Keratinocyte (primary cell): ENCODE results near the gene TLDC2. TPM values are rescaled to one million over a fixed set of nuclear protein-coding genes. Genes with fewer than 3 reads are reported as not detected.

Experiments used
- DNase-seq: peaks from one replicate; pipeline ENCODE4 v3.0.0-alpha.2; 2011; ENCODE audit warnings: low read depth, missing footprints, low spot score
- FAIRE-seq: peaks from 2 replicates; lab custom pipeline; 2011; peaks lifted over from hg19 to GRCh38; lab: Jason Lieb, UNC
- H2AFZ ChIP-seq: 2 replicates; pipeline ENCODE4 v1.6.0; 2012; ENCODE audit warnings: low read length, control low read depth, inconsistent platforms; ENCODE audit not compliant: control insufficient read depth
- H3K27ac ChIP-seq: 2 replicates; pipeline ENCODE4 v1.5.1; 2011; ENCODE audit warnings: low read length; ENCODE audit not compliant: control insufficient read depth, insufficient read depth
- H3K27me3 ChIP-seq: 3 replicates; pipeline ENCODE4 v1.6.0; 2011; ENCODE audit warnings: low read length; ENCODE audit not compliant: control insufficient read depth, insufficient read depth; ENCODE audit errors: extremely low read depth
- H3K36me3 ChIP-seq, 2 experiments: 2 replicates in 1 of 2; 3 replicates in 1 of 2; pipeline ENCODE4 v1.5.1; 2011; ENCODE audit warnings: low read length in 2 of 2, mild to moderate bottlenecking in 1 of 2; ENCODE audit not compliant: control insufficient read depth in 2 of 2, insufficient read depth in 2 of 2; ENCODE audit errors: extremely low read depth in 1 of 2
- H3K4me1 ChIP-seq: 3 replicates; pipeline ENCODE4 v1.5.1; 2011; ENCODE audit warnings: low read length; ENCODE audit not compliant: control insufficient read depth, insufficient read depth; ENCODE audit errors: extremely low read depth
- H3K4me2 ChIP-seq: 3 replicates; pipeline ENCODE4 v1.6.0; 2011; ENCODE audit warnings: low read depth, low read length; ENCODE audit not compliant: control insufficient read depth, insufficient read depth; ENCODE audit errors: extremely low read depth
- H3K4me3 ChIP-seq, 3 experiments: fragments of 200-600 bp in 1 of 3; sonication (generic) in 1 of 3; 2 replicates in 2 of 3; 3 replicates in 1 of 3; pipeline ENCODE4 v1.5.1; 2011 to 2016; ENCODE audit warnings: low read length in 3 of 3, mild to moderate bottlenecking in 3 of 3, control low read depth in 2 of 3, inconsistent platforms in 1 of 3, low read depth in 1 of 3, mixed read lengths in 1 of 3, mixed run types in 1 of 3, moderate library complexity in 1 of 3; ENCODE audit not compliant: control insufficient read depth in 2 of 3, insufficient read depth in 2 of 3; ENCODE audit errors: extremely low read depth in 1 of 3
- H3K79me2 ChIP-seq: 2 replicates; pipeline ENCODE4 v1.6.0; 2012; ENCODE audit warnings: low read length; ENCODE audit not compliant: control insufficient read depth, insufficient read depth
- H3K9ac ChIP-seq: 3 replicates; pipeline ENCODE4 v1.6.0; 2011; ENCODE audit warnings: low read length; ENCODE audit not compliant: control insufficient read depth, insufficient read depth; ENCODE audit errors: extremely low read depth
- H3K9me1 ChIP-seq: 3 replicates; pipeline ENCODE4 v1.6.0; 2011; ENCODE audit warnings: low read length; ENCODE audit not compliant: control insufficient read depth, insufficient read depth; ENCODE audit errors: extremely low read depth
- H3K9me3 ChIP-seq: 2 replicates; pipeline ENCODE4 v1.5.1; 2012; ENCODE audit warnings: low read depth, low read length; ENCODE audit not compliant: control insufficient read depth
- H4K20me1 ChIP-seq: 3 replicates; pipeline ENCODE4 v1.6.0; 2011; ENCODE audit warnings: low read length; ENCODE audit not compliant: control insufficient read depth, insufficient read depth; ENCODE audit errors: extremely low read depth
- CTCF ChIP-seq, 3 experiments: IDR thresholded peaks in 1 of 3; conservative IDR thresholded peaks in 1 of 3; optimal IDR thresholded peaks in 1 of 3; 2 replicates in 2 of 3; 3 replicates in 1 of 3; pipeline versions ENCODE3 to v1.5.1; 2011; ENCODE audit warnings: low read length in 3 of 3, mild to moderate bottlenecking in 3 of 3, moderate library complexity in 2 of 3, control low read depth in 1 of 3, inconsistent platforms in 1 of 3; ENCODE audit not compliant: insufficient read depth in 2 of 3; ENCODE audit errors: extremely low read depth in 1 of 3
- EZH2 ChIP-seq: IDR thresholded peaks from one replicate; pipeline ENCODE4 v1.6.1; 2012; ENCODE audit warnings: inconsistent platforms, mild to moderate bottlenecking, low read length, moderate library complexity
- dilution Hi-C: fragments of 300-500 bp; cut with MboI; formaldehyde crosslinking; loops from one replicate; pipeline ENCODE4 v1.7.0; 2020; ENCODE audit warnings: low sequenced_read_pairs; ENCODE audit not compliant: extremely low pct_ligation_motif_present
- polyA plus RNA-seq, 5 experiments: library from polyadenylated mRNA; depleted of rRNA in 3 of 5; stranded (reverse) in 3 of 5; stranded (forward) in 1 of 5; unstranded in 1 of 5; fragments of >200 nt; gene quantifications; 1 replicate in 1 of 5; 2 replicates in 3 of 5; 3 replicates in 1 of 5; pipeline versions ENCODE4 v1.2.1 to v1.2.3, GENCODE V29; 2011 to 2012; ENCODE audit warnings: missing spikeins in 2 of 5, low read depth in 1 of 5, low replicate concordance in 1 of 5

The TLDC2 gene
- polyA plus RNA-seq, 1 donor (not counting 4 experiments of a cell fraction or from before 2014, with no cell fraction given): 0.34 TPM

GRCh38 chr20:36941401-36941835, 65.5 kb downstream of the TLDC2 start:
- Histone ChIP-seq H3K4me3 (no peak overlapping the region), H3K27me3 (no peaks in the 10 kb centered on the region), H3K9ac (no peak overlapping the region), H3K9me1 (no peaks in the 10 kb centered on the region), H2AFZ (no peak overlapping the region), H3K4me2 (no peak overlapping the region), H3K36me3 (no peaks in the 10 kb centered on the region), H3K27ac (no peak overlapping the region), H3K9me3 (no peaks in the 10 kb centered on the region), H3K4me1 (no peaks in the 10 kb centered on the region), H3K79me2 (no peaks in the 10 kb centered on the region), H4K20me1 (no peaks in the 10 kb centered on the region)
- no peak for DNase-seq
- no peak for TF ChIP-seq CTCF (optimal IDR thresholded peaks at IDR 0.05 in 1 of 3, IDR thresholded peaks at IDR 0.05 in 1 of 3, conservative IDR thresholded peaks at IDR 0.05 in 1 of 3; ENCODE audit: extremely low read depth in 1 of 3, insufficient read depth in 2 of 3, low read length in 3 of 3)
- no peak for TF ChIP-seq EZH2
- FAIRE-seq: no peak
- dilution Hi-C loops: no loop called here

Other genes starting within 250 kb of the TLDC2 start
- 0.01 to 0.04 TPM (median 0.03 TPM) in 3 replicates for gene SLA2, start 229.9 kb upstream of the TLDC2 start, polyA plus RNA-seq
- gene NDRG3, start 130.0 kb upstream of the TLDC2 start, polyA plus RNA-seq: 36.2 to 52.3 TPM (median 44.1 TPM) in 3 replicates
- gene DSN1, start 102.4 kb upstream of the TLDC2 start, polyA plus RNA-seq: 6.6 to 12.7 TPM (median 9.9 TPM) in 3 replicates
- gene SAMHD1, start 75.6 kb downstream of the TLDC2 start, polyA plus RNA-seq: 16.1 to 29.7 TPM (median 26.5 TPM) in 3 replicates
- 1.2 to 4.5 TPM (median 4.2 TPM) in 3 replicates for gene RBL1, start 219.9 kb downstream of the TLDC2 start, polyA plus RNA-seq